ENCODE data around the gene LEFTY1. TPM values are rescaled to one million over a fixed set of nuclear protein-coding genes. Genes with fewer than 3 reads are reported as not detected.
A peak's percentile ranks its signal among the peaks of the same experiment; 100 is the strongest.

Gene LEFTY1
- total and polyA plus RNA-seq, 2 of the 4 experiments (the other 2 are of a cell fraction) = not detected

DNA sequence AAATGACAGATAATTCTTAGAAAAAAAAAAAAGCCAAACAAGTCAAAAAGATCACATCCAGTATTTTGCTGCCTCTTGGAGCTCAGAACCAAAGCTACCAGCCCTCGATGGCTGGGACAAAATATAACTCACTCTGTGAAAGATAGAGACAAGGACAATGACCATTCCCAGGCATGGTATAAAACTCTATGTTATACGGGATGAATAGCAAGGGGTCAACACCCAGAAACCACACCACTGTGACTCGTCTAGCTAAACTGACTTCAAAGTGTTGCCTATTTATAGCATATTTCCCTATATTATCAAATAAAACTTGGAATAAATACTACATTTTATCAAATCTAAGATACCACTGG is 16.9 kb downstream of the LEFTY1 start:
- H3K9me3 ChIP-seq (ENCODE audit: control insufficient read depth, insufficient read depth, low read length) = no peaks in the 10 kb centered on the region
- peaks cover 47% of the 10 kb centered on the region for H3K36me3 ChIP-seq (ENCODE audit: control insufficient read depth, insufficient read depth, low read length)
- no peak overlapping the region for H3K4ac ChIP-seq (ENCODE audit: low read depth, low read length)
- H3K14ac ChIP-seq (replicated peaks; ENCODE audit: low read depth, low read length) = no peak overlapping the region
- peak; percentile 27 for DNase-seq
- peaks cover 0 to 28% of the 10 kb centered on the region in 2 experiments; a peak in 3 of 4 replicates for H3K79me1 ChIP-seq (ENCODE audit: low read depth in 1 of 2, low read length in 2 of 2)
- no peak overlapping the region for H4K91ac ChIP-seq (ENCODE audit: insufficient read depth, low read depth, low read length)
- no peaks in the 10 kb centered on the region for H3K4me1 ChIP-seq (ENCODE audit: control insufficient read depth, insufficient read depth, low read length)
- no peak overlapping the region for H4K8ac ChIP-seq (ENCODE audit: low read depth in 2 of 2, low read length in 2 of 2)
- BruUV-seq (replicated peaks) = no TSS peak
- in situ Hi-C loops (cut with MboI; ENCODE audit: low sequenced_read_pairs) = no loop called here
- H2BK20ac ChIP-seq (ENCODE audit: low read depth, low read length) = no peak overlapping the region
- H2AFZ ChIP-seq (replicated peaks; ENCODE audit: low read length, poor library complexity) = no peak overlapping the region
- POLR2A ChIA-PET (ENCODE audit: unreplicated experiment) = no interaction called here
- peaks cover 5% of the 10 kb centered on the region for H4K20me1 ChIP-seq (ENCODE audit: insufficient read depth, low read length)
- no peak overlapping the region for H3K27ac ChIP-seq (ENCODE audit: insufficient read depth, low read length)
- no peak overlapping the region for H4K5ac ChIP-seq (ENCODE audit: low read depth, low read length)
- TF ChIP-seq MAZ (IDR thresholded peaks at IDR 0.05; ENCODE audit: borderline replicate concordance, low read depth, low read length) (no peak), FOS (IDR thresholded peaks at IDR 0.05; ENCODE audit: low read depth, low read length) (no peak), POLR2A (IDR thresholded peaks at IDR 0.05; ENCODE audit: low read depth, low read length) (no peak), MAFK (IDR thresholded peaks at IDR 0.05; ENCODE audit: low read depth, low read length) (no peak), NFE2L2 (IDR thresholded peaks at IDR 0.05; ENCODE audit: low read depth, low read length) (no peak), RAD21 (IDR thresholded peaks at IDR 0.05; ENCODE audit: low read length) (no peak), CEBPB (IDR thresholded peaks at IDR 0.05; ENCODE audit: low read depth, low read length) (no peak), SMC3 (IDR thresholded peaks at IDR 0.05; ENCODE audit: low read depth, low read length) (no peak), MXI1 (IDR thresholded peaks at IDR 0.05; ENCODE audit: borderline replicate concordance, low read depth, low read length) (no peak), BHLHE40 (IDR thresholded peaks at IDR 0.05; ENCODE audit: low read depth, low read length) (no peak), CHD1 (IDR thresholded peaks at IDR 0.05; ENCODE audit: low read depth, low read length) (no peak), RFX5 (IDR thresholded peaks at IDR 0.05; ENCODE audit: low read depth, low read length) (no peak), RCOR1 (IDR thresholded peaks at IDR 0.05; ENCODE audit: insufficient replicate concordance, low read length) (no peak)
- TF ChIP-seq, protein P1, sequence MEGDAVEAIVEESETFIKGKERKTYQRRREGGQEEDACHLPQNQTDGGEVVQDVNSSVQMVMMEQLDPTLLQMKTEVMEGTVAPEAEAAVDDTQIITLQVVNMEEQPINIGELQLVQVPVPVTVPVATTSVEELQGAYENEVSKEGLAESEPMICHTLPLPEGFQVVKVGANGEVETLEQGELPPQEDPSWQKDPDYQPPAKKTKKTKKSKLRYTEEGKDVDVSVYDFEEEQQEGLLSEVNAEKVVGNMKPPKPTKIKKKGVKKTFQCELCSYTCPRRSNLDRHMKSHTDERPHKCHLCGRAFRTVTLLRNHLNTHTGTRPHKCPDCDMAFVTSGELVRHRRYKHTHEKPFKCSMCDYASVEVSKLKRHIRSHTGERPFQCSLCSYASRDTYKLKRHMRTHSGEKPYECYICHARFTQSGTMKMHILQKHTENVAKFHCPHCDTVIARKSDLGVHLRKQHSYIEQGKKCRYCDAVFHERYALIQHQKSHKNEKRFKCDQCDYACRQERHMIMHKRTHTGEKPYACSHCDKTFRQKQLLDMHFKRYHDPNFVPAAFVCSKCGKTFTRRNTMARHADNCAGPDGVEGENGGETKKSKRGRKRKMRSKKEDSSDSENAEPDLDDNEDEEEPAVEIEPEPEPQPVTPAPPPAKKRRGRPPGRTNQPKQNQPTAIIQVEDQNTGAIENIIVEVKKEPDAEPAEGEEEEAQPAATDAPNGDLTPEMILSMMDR (conservative IDR thresholded peaks at IDR 0.05; ENCODE audit: low read depth, low read length) = no peak
- TF ChIP-seq, protein P2, sequence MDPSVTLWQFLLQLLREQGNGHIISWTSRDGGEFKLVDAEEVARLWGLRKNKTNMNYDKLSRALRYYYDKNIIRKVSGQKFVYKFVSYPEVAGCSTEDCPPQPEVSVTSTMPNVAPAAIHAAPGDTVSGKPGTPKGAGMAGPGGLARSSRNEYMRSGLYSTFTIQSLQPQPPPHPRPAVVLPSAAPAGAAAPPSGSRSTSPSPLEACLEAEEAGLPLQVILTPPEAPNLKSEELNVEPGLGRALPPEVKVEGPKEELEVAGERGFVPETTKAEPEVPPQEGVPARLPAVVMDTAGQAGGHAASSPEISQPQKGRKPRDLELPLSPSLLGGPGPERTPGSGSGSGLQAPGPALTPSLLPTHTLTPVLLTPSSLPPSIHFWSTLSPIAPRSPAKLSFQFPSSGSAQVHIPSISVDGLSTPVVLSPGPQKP (IDR thresholded peaks at IDR 0.05; ENCODE audit: borderline replicate concordance, low read depth, low read length) = no peak
- TF ChIP-seq, protein P3, sequence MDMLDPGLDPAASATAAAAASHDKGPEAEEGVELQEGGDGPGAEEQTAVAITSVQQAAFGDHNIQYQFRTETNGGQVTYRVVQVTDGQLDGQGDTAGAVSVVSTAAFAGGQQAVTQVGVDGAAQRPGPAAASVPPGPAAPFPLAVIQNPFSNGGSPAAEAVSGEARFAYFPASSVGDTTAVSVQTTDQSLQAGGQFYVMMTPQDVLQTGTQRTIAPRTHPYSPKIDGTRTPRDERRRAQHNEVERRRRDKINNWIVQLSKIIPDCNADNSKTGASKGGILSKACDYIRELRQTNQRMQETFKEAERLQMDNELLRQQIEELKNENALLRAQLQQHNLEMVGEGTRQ (IDR thresholded peaks at IDR 0.05; ENCODE audit: low read depth, low read length) = no peak
- CTCF ChIA-PET = no interaction called here
- H3K9ac ChIP-seq (ENCODE audit: low read depth, low read length) = no peak overlapping the region
- intact Hi-C loops (cut with micrococcal nuclease) = no loop called here
- WGBS, 2 experiments (ENCODE audit: extremely low coverage in 2 of 2, insufficient read length in 1 of 2) = no CpG with 5 or more reads among the region's 3 CpGs
- no peak overlapping the region for H3K56ac ChIP-seq (ENCODE audit: extremely low read depth, insufficient read depth, low read length)
- H3K4me2 ChIP-seq (ENCODE audit: low read depth, low read length) = no peak overlapping the region
- peaks cover 12% of the 10 kb centered on the region for H3K9me1 ChIP-seq (ENCODE audit: insufficient read depth, low read length)
- no peak for ATAC-seq (ENCODE audit: low read depth)
- no peak overlapping the region for H2BK5ac ChIP-seq (ENCODE audit: low read depth, low read length, poor library complexity, severe bottlenecking)
- H3K18ac ChIP-seq (ENCODE audit: low read depth, low read length) = no peak overlapping the region
- no peak overlapping the region for H2BK15ac ChIP-seq (ENCODE audit: low read depth, low read length)
- H2BK120ac ChIP-seq (ENCODE audit: low read depth, low read length) = no peak overlapping the region
- H2AK5ac ChIP-seq (ENCODE audit: low read depth, low read length) = no peak overlapping the region
- no peak overlapping the region for H3K4me3 ChIP-seq (ENCODE audit: insufficient read depth, low read depth, low read length)
- no peak overlapping the region for H2AK9ac ChIP-seq (replicated peaks; ENCODE audit: low read depth, low read length, poor library complexity)
- H3K27me3 ChIP-seq (ENCODE audit: control insufficient read depth, insufficient read depth, low read length) = no peaks in the 10 kb centered on the region
- dilution Hi-C loops (cut with HindIII; ENCODE audit: low sequenced_read_pairs, unreplicated experiment) = no loop called here
- no peak overlapping the region for H3K23ac ChIP-seq (ENCODE audit: low read depth, low read length)
